GM19468 (cell line): ENCODE data around the gene NMB.
"Not testable (repeated sequence)": the region's sequence is repeated elsewhere in the genome, so short reads cannot be mapped to it uniquely, and the experiment has no call there.

ENCODE experiments used
- ATAC-seq: cut with Tn5 transposase; IDR thresholded peaks from one replicate; pipeline ENCODE4 v1.9.1; 2021; ENCODE audit warnings: mild to moderate bottlenecking, moderate library complexity, moderate number of reproducible peaks; ENCODE audit not compliant: unreplicated experiment; ENCODE audit errors: extremely low read depth

The NMB gene

DNA sequence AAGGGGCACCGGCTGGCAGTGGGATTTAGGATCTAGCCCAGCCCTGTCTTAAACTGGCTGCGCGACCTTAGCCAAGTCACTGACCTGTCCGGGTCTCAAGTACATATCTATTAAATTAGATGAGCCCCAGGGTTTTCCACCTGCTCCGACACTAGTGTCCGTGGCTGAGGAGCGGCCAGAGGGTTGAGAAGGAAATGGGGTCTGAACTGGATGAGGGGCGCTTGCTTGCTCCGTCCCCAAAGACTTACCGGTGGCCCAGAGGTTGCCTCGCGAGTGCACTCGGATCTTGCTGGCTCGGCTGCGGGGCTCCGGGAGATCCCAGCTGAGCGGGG lies 285 bp downstream of the NMB start:
- ATAC-seq, result no peak

- ATAC-seq, result no peak
These were observed 1.0 kb downstream of the NMB start for GRCh38 chr15:84656972-84657371.

DNA sequence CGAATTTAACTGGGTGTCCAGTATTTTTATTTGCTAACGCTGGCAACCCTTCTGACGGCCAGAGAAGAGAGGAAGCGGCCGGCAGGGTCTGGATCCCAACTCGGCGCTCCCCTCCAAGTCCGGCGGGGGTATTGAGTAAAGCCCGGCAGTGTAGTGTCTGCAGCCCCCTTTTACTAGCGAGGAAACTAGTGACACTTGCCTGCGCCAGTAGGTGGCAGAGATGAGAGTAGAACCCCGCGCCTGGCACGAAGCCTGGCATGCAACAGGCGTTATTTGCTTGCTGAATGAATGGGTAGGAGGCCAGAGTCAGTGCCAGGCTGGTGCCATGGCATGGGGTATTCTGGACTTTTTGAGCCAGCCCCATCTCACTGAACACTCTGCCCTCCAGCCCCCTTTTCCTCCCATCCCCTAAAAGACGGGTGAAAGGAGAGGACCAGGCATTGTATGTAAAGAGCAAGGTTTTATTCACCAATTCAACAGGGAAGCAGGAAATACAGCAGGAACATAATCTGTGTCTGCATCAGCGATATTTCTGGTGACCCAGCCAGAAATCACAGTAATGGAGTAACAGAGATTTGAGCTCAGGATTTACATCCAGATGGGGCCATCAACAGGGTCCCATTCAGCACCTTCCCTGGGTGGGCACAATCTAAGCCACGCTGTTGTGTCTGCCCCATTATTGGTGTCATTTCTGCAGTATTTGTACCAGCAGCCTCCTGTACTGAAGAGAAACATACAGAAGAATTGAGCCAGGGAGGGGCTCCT lies 3.1 kb downstream of the NMB start:
- ATAC-seq, result no peak

- ATAC-seq, result peak; percentile 33
These were observed 3.9 kb downstream of the NMB start, which contains the start of gene WDR73 for GRCh38 chr15:84653910-84654688. TSS of gene WDR73 (minus strand) at chr15:84654283. CDS start at chr15:84654274, 9 bp downstream.

- no peak for ATAC-seq
These were observed 4.5 kb downstream of the NMB start for GRCh38 chr15:84653584-84653909.

DNA sequence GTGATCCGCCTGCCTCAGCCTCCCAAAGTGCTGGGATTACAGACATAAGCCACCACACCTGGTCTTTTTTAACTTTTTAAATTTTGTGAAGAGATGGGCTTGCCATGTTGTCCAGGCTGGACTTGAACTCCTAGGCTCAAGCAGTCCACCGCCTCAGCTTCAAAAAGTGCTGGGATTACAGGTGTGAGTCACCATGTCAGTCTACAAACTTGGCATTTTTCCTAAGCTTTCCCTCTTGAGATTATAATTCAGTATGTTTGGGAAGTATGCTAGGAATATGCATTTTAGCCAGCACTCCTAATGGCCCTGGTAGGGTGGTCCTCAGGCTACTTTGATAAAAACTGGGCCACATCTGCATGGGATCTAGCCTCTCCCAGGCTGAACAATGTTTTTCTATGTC lies 8.3 kb downstream of the NMB start:
- ATAC-seq, result no peak

GRCh38 chr15:84648539-84648938 lies 9.5 kb downstream of the NMB start:
- no peak for ATAC-seq

- ATAC-seq, result no peak
These were observed 10.3 kb downstream of the NMB start for GRCh38 chr15:84647726-84648125.

- ATAC-seq, result no peak
These were observed 12.0 kb downstream of the NMB start for GRCh38 chr15:84645997-84646396.

DNA sequence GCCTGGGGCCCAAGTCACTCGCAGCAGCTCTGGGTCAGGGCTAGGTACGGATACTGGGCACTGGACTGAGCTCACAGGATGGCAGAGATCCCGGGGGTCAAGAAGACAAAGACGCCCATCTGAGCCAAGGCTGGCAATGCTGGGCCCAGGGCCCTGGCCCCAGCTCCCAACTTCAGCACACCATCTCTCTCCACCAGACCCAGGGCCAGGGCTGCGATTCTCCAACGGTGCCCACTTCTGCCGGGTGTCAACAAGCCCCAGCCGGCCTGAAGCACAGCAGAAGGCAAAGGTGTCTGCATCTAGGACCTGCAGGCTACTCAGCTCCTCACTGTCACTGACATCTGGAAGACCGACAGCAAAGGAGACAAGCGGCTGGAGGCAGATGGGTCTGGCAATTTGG lies 12.5 kb downstream of the NMB start:
- no peak for ATAC-seq

DNA sequence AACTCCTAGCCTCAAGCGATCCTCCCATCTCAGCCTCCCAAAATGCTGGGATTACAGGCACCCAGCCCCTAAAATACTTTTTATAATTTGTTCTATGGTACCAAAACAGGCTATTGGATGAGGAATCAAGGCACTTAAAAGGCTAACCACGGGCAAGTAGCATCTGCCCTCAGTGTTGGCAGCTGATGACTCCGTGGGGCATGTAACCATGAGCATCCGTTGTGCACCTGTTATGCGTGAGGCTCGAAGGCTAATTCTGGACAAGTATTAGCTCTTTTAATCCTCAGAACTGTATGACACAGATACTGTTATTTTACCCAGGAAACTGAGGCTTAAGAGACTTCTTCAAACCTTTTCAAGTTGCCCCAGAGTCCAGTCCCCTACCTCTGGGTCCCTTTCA lies 14.2 kb downstream of the NMB start:
- no peak for ATAC-seq

- not testable (repeated sequence) for ATAC-seq
These were observed 15.4 kb downstream of the NMB start for GRCh38 chr15:84642640-84643039.

GRCh38 chr15:84641871-84642270 lies 16.1 kb downstream of the NMB start:
- not testable (repeated sequence) for ATAC-seq

- no peak for ATAC-seq
These were observed 19.9 kb downstream of the NMB start for GRCh38 chr15:84638103-84638502.

DNA sequence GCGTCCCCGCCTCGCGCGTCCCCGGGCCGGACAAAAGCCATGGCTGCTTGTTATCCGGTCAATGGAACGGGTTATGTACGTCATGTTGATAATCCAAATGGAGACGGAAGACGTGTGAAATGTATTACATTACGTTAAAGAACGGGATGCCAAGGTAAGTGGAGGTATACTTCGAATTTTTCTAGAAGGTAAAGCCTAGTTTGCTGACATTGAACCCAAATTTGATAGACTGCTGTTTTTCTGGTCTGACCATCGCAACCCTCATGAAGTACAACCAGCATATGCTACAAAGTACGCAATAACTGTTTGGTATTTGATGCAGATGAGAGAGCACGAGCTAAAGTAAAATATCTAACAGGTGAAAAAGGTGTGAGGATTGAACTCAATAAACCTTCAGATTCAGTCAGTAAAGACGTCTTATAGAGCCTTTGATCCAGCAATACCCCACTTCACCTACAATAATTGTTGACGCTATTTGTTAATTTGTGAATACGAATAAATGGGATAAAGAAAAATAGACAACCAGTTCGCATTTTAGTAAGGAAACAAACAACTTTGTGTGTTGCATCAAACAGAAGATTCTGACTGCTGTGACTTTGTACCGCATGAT lies 23.7 kb downstream of the NMB start:
- ATAC-seq, result no peak

GRCh38 chr15:84633311-84634227 lies 24.4 kb downstream of the NMB start:
- ATAC-seq, result peak; percentile 34

DNA sequence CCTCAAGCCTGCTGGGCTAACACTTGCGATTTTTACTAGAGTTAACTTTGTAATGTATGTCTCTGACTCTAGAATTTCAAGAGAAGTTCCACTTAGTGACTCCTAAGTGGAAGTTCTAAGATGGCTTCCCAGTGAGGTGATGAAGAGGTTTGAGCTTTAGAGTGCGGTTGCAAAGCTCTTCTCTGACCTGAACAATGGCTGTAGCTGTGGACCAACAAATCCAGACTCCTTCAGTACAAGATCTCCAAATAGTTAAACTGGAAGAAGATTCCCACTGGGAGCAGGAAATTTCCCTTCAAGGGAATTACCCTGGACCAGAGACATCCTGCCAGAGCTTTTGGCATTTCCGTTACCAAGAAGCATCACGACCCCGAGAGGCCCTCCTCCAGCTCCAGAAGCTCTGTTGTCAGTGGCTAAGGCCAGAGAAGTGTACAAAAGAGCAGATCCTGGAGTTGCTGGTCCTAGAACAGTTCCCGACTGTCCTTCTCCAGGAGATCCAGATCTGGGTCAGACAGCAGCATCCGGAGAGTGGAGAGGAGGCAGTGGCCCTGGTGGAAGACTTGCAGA lies 26.2 kb downstream of the NMB start:
- ATAC-seq, result no peak

- no peak for ATAC-seq
These were observed 29.0 kb downstream of the NMB start for GRCh38 chr15:84629033-84629432.

DNA sequence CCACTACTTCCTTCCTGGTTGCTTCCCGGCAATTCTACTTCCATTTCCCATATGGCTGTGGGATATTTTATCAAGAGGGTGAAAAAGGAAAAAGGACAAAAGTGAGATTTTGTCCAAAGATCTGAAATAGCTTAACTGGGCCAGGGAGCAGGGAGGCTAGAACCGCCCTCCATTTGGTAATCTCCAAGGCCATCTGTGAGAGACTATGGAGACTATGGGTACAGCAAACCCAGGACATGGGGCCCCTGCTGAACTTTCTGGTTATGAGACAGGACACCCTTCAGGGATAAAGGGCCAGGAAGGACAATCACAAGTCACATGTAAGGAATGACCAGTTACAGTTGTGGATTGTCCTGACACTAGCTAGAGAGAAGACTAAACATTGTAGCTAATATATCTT lies 32.9 kb downstream of the NMB start:
- ATAC-seq, result no peak

- no peak for ATAC-seq
These were observed 33.6 kb downstream of the NMB start for GRCh38 chr15:84624359-84624758.
